GM23248 (cell line): ENCODE results near the gene TMIGD3. TPM values are rescaled to one million over a fixed set of nuclear protein-coding genes. Genes with fewer than 3 reads are reported as not detected.

Source experiments
- DNase-seq: peaks from one replicate; pipeline ENCODE4 v3.0.0-alpha.2; 2015
- H2AFZ ChIP-seq: fragments of 200-600 bp; sonication (generic); 2 replicates; pipeline ENCODE4 v1.6.1; 2016; ENCODE audit warnings: antibody characterized with exemption
- H3F3A ChIP-seq: fragments of 200-600 bp; sonication (generic); 2 replicates; pipeline ENCODE4 v1.6.1; 2016; ENCODE audit warnings: mild to moderate bottlenecking, antibody characterized with exemption, mixed run types; ENCODE audit not compliant: insufficient read depth
- H3K27ac ChIP-seq: fragments of 200-600 bp; sonication (generic); 2 replicates; pipeline ENCODE4 v1.5.1; 2016; ENCODE audit warnings: mild to moderate bottlenecking
- H3K27me3 ChIP-seq: fragments of 200-600 bp; sonication (generic); replicated peaks from 2 replicates; pipeline ENCODE4 v1.6.1; 2016; ENCODE audit warnings: mild to moderate bottlenecking; ENCODE audit not compliant: insufficient read depth
- H3K36me3 ChIP-seq: fragments of 200-600 bp; sonication (generic); 2 replicates; pipeline ENCODE4 v1.6.1; 2016; ENCODE audit warnings: low read depth, mild to moderate bottlenecking
- H3K4me1 ChIP-seq: fragments of 200-600 bp; sonication (generic); 2 replicates; pipeline ENCODE4 v1.6.1; 2016; ENCODE audit warnings: mild to moderate bottlenecking; ENCODE audit not compliant: insufficient read depth
- H3K4me2 ChIP-seq: fragments of 200-600 bp; sonication (generic); one replicate; pipeline ENCODE4 v1.6.1; 2016; ENCODE audit warnings: mild to moderate bottlenecking; ENCODE audit not compliant: unreplicated experiment
- H3K4me3 ChIP-seq: fragments of 200-600 bp; sonication (generic); 2 replicates; pipeline ENCODE4 v1.5.1; 2016; ENCODE audit warnings: mild to moderate bottlenecking
- H3K79me2 ChIP-seq: fragments of 200-600 bp; sonication (generic); 2 replicates; pipeline ENCODE4 v1.6.1; 2016; ENCODE audit warnings: mild to moderate bottlenecking; ENCODE audit not compliant: insufficient read depth
- H3K9ac ChIP-seq: fragments of 200-600 bp; sonication (generic); 2 replicates; pipeline ENCODE4 v1.6.1; 2016; ENCODE audit warnings: mild to moderate bottlenecking
- H3K9me2 ChIP-seq: fragments of 200-600 bp; sonication (generic); 2 replicates; pipeline ENCODE4 v1.6.1; 2016; ENCODE audit warnings: mixed run types, mild to moderate bottlenecking, moderate library complexity; ENCODE audit not compliant: insufficient read depth
- H3K9me3 ChIP-seq: fragments of 200-600 bp; sonication (generic); one replicate; pipeline ENCODE4 v1.6.1; 2017; ENCODE audit warnings: low read depth
- H4K20me1 ChIP-seq: fragments of 200-600 bp; sonication (generic); 2 replicates; pipeline ENCODE4 v1.6.0; 2016; ENCODE audit not compliant: insufficient read depth
- EZH2 ChIP-seq: fragments of 200-600 bp; sonication (generic); IDR thresholded peaks from 2 replicates; pipeline ENCODE4 v1.6.1; 2018; ENCODE audit warnings: antibody characterized with exemption, mild to moderate bottlenecking; ENCODE audit not compliant: insufficient read depth, poor library complexity, severe bottlenecking
- EZH2phosphoT487 ChIP-seq: fragments of 200-600 bp; sonication (generic); IDR thresholded peaks from 2 replicates; pipeline ENCODE4 v1.6.1; 2018; ENCODE audit warnings: antibody characterized with exemption, moderate library complexity, mild to moderate bottlenecking, low read depth; ENCODE audit not compliant: insufficient read depth
- WGBS, 2 experiments: methylation state at CpG; one replicate each; pipeline ENCODE4 v1.1.6; 2015 to 2017; ENCODE audit warnings: low lambda C conversion rate in 2 of 2, low coverage in 1 of 2; ENCODE audit errors: missing lambda C conversion rate in 2 of 2; 5-methylcytosine and 5-hydroxymethylcytosine counted together
- in situ Hi-C: fragments of 300-500 bp; cut with MboI; formaldehyde crosslinking; loops from 2 replicates; pipeline ENCODE4 v1.15.0; 2020
- polyA plus RNA-seq: library from polyadenylated mRNA; unstranded; fragments of >200 nt; fragmentation: Nextera tagmentation; extraction: Ambion mirVana; gene quantifications from 2 replicates; pipeline ENCODE4 v1.2.1, GENCODE V29; 2016
- total RNA-seq: library from RNA; depleted of rRNA; stranded (reverse); fragments of >200 nt; shearing (Covaris generic); gene quantifications from 2 replicates; pipeline ENCODE4 v1.2.3, GENCODE V29; 2014

The TMIGD3 gene
- total and polyA plus RNA-seq, 2 experiments from 2014 or later, result not detected

- H3K27ac ChIP-seq, result no peak overlapping the region
- no peak overlapping the region for H3K4me3 ChIP-seq
- no peak overlapping the region for H2AFZ ChIP-seq
- H3K9me2 ChIP-seq, result no peaks in the 10 kb centered on the region
- H3K4me1 ChIP-seq, result peaks cover 10% of the 10 kb centered on the region
- H3F3A ChIP-seq, result peaks cover 5% of the 10 kb centered on the region; the same call in 1 of the 2 replicates
- H3K79me2 ChIP-seq, result no peaks in the 10 kb centered on the region
- no peak overlapping the region for H3K4me2 ChIP-seq
- no peaks in the 10 kb centered on the region for H3K27me3 ChIP-seq
- whole genome bisulfite sequencing, 2 experiments, result 87 to 89% methylated on average over 3 of the region's 3 CpGs
- TF ChIP-seq EZH2phosphoT487, result no peak
- H3K9me3 ChIP-seq, result no peaks in the 10 kb centered on the region
- no peak overlapping the region for H3K9ac ChIP-seq
- DNase-seq, result no peak
- H3K36me3 ChIP-seq, result no peaks in the 10 kb centered on the region
- H4K20me1 ChIP-seq, result no peaks in the 10 kb centered on the region
- in situ Hi-C loops, result no loop called here
Measured at GRCh38 chr1:111511370-111511769, 7.9 kb upstream of the TMIGD3 start.

GRCh38 chr1:111509997-111510375, 6.6 kb upstream of the TMIGD3 start:
- Histone ChIP-seq H2AFZ (0 out of 2 replicates have a peak overlapping the region, but pooled peaks have one; percentile 22), H3K9me3 (no peaks in the 10 kb centered on the region), H3K27ac (no peak overlapping the region), H3F3A (peaks cover 5% of the 10 kb centered on the region; the same call in 1 of the 2 replicates), H3K9me2 (no peaks in the 10 kb centered on the region), H3K36me3 (no peaks in the 10 kb centered on the region), H3K9ac (no peak overlapping the region), H3K4me2 (no peak overlapping the region), H3K27me3 (no peaks in the 10 kb centered on the region), H3K79me2 (no peaks in the 10 kb centered on the region), H3K4me3 (no peak overlapping the region), H3K4me1 (peaks cover 10% of the 10 kb centered on the region), H4K20me1 (no peaks in the 10 kb centered on the region)
- 46 to 53% methylated on average over 3 of the region's 3 CpGs for WGBS, 2 experiments
- in situ Hi-C loops, result no loop called here
- no peak for DNase-seq
- TF ChIP-seq EZH2phosphoT487, result no peak
- TF ChIP-seq EZH2, result no peak

GRCh38 chr1:111507411-111508201, 4.2 kb upstream of the TMIGD3 start:
- no peaks in the 10 kb centered on the region for H3K9me3 ChIP-seq
- DNase-seq, result peak; percentile 83
- H3K27me3 ChIP-seq, result no peaks in the 10 kb centered on the region
- peak overlapping the region; percentile 88 for H3K27ac ChIP-seq
- H3K4me2 ChIP-seq, result peak overlapping the region; percentile 83
- no peaks in the 10 kb centered on the region for H3K9me2 ChIP-seq
- no peaks in the 10 kb centered on the region for H4K20me1 ChIP-seq
- peak overlapping the region; percentile 78 for H3K9ac ChIP-seq
- H3K4me1 ChIP-seq, result peaks cover 10% of the 10 kb centered on the region
- H3K36me3 ChIP-seq, result no peaks in the 10 kb centered on the region
- in situ Hi-C loops, result no loop called here
- H3K79me2 ChIP-seq, result no peaks in the 10 kb centered on the region
- TF ChIP-seq EZH2, result no peak
- TF ChIP-seq EZH2phosphoT487, result no peak
- H3K4me3 ChIP-seq, result peak overlapping the region; percentile 57
- H2AFZ ChIP-seq, result peak overlapping the region; percentile 99
- 7 to 8% methylated on average over 15 of the region's 15 CpGs for WGBS, 2 experiments
- H3F3A ChIP-seq, result peaks cover 5% of the 10 kb centered on the region; the same call in 1 of the 2 replicates

DNA sequence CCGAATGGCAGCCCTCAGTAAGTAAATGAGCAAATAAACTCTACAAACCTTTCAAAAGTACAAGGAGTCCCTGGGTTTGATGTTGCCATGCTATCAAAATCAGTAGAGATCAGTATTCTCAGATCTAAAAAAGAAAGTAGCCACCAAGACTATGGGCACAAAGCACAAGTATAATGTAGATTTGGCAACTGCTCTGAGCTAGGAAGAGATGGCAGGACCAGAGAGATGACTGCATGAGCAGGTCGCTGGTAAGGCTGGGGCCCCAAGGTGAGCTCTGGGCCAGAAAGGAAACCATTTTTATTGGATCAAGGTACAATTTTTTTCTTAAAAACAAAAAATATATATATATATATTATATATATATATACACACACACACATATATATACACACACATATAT, 3.1 kb upstream of the TMIGD3 start:
- in situ Hi-C loops, result no loop called here
- DNase-seq, result no peak
- no peak overlapping the region for H3K27ac ChIP-seq

More for the DNA sequence above, 3.1 kb upstream of the TMIGD3 start:
- peaks cover 5% of the 10 kb centered on the region; the same call in 1 of the 2 replicates for H3F3A ChIP-seq
- H3K9me2 ChIP-seq, result no peaks in the 10 kb centered on the region
- TF ChIP-seq EZH2phosphoT487, result no peak
- no peak for TF ChIP-seq EZH2
- H3K9me3 ChIP-seq, result no peaks in the 10 kb centered on the region
- 45 to 50% methylated on average over 2 of the region's 2 CpGs for WGBS, 2 experiments
- H2AFZ ChIP-seq, result no peak overlapping the region
- no peaks in the 10 kb centered on the region for H3K36me3 ChIP-seq
- no peaks in the 10 kb centered on the region for H3K79me2 ChIP-seq
- no peaks in the 10 kb centered on the region for H3K27me3 ChIP-seq
- H3K4me3 ChIP-seq, result no peak overlapping the region
- no peak overlapping the region for H3K9ac ChIP-seq
- H3K4me2 ChIP-seq, result no peak overlapping the region
- peaks cover 10% of the 10 kb centered on the region for H3K4me1 ChIP-seq
- no peaks in the 10 kb centered on the region for H4K20me1 ChIP-seq
